Glutamatergic neuron (in vitro differentiated cells): Measurements from ENCODE around the gene SCLT1. TPM values are rescaled to one million over a fixed set of nuclear protein-coding genes. Genes with fewer than 3 reads are reported as not detected.

Experiments
- DNase-seq: peaks from one replicate; pipeline ENCODE4 v3.0.0; 2022
- H3K27ac Mint-ChIP-seq: one replicate; pipeline ENCODE4 v1.8.0; 2020; ENCODE audit warnings: mild to moderate bottlenecking, mixed read lengths, inconsistent platforms; ENCODE audit not compliant: unreplicated experiment
- H3K27me3 Mint-ChIP-seq: one replicate; pipeline ENCODE4 v1.8.0; 2020; ENCODE audit warnings: mild to moderate bottlenecking, moderate library complexity, mixed read lengths, inconsistent platforms; ENCODE audit not compliant: unreplicated experiment
- H3K36me3 Mint-ChIP-seq: one replicate; pipeline ENCODE4 v1.8.0; 2020; ENCODE audit warnings: mild to moderate bottlenecking, mixed read lengths, inconsistent platforms; ENCODE audit not compliant: unreplicated experiment
- H3K4me1 Mint-ChIP-seq: one replicate; pipeline ENCODE4 v1.8.0; 2020; ENCODE audit warnings: mild to moderate bottlenecking, low read depth, mixed read lengths, inconsistent platforms; ENCODE audit not compliant: unreplicated experiment
- H3K4me3 Mint-ChIP-seq: one replicate; pipeline ENCODE4 v1.8.0; 2020; ENCODE audit warnings: mild to moderate bottlenecking, mixed read lengths, inconsistent platforms; ENCODE audit not compliant: unreplicated experiment
- H3K9me3 Mint-ChIP-seq: one replicate; pipeline ENCODE4 v1.8.0; 2020; ENCODE audit warnings: mild to moderate bottlenecking, moderate library complexity, mixed read lengths, inconsistent platforms; ENCODE audit not compliant: unreplicated experiment
- total RNA-seq: library from RNA; stranded (reverse); fragmentation: NEBNext Ultra II Directional; extraction: Animal tissue kit (Norgen Biotek cat#: 25700); gene quantifications from one replicate; pipeline ENCODE4 v1.2.1, GENCODE V29; 2021; ENCODE audit not compliant: unreplicated experiment
- TF ChIP-seq, protein P1 (sequence below): fragments of 200-600 bp; sonication (generic); IDR thresholded peaks from one replicate; pipeline ENCODE4 v1.5.0; 2021; ENCODE audit not compliant: partially characterized antibody, unreplicated experiment

The SCLT1 gene
- total RNA-seq, 1 donor from 2014 or later = 15.6 TPM

GRCh38 chr4:129062580-129062979, 30.8 kb downstream of the SCLT1 start:
- no peaks in the 10 kb centered on the region for H3K27me3 Mint-ChIP-seq
- TF ChIP-seq, protein P1, sequence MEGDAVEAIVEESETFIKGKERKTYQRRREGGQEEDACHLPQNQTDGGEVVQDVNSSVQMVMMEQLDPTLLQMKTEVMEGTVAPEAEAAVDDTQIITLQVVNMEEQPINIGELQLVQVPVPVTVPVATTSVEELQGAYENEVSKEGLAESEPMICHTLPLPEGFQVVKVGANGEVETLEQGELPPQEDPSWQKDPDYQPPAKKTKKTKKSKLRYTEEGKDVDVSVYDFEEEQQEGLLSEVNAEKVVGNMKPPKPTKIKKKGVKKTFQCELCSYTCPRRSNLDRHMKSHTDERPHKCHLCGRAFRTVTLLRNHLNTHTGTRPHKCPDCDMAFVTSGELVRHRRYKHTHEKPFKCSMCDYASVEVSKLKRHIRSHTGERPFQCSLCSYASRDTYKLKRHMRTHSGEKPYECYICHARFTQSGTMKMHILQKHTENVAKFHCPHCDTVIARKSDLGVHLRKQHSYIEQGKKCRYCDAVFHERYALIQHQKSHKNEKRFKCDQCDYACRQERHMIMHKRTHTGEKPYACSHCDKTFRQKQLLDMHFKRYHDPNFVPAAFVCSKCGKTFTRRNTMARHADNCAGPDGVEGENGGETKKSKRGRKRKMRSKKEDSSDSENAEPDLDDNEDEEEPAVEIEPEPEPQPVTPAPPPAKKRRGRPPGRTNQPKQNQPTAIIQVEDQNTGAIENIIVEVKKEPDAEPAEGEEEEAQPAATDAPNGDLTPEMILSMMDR = no peak
- H3K9me3 Mint-ChIP-seq = peaks cover 24% of the 10 kb centered on the region
- H3K4me3 Mint-ChIP-seq = no peak overlapping the region
- H3K27ac Mint-ChIP-seq = no peak overlapping the region
- no peaks in the 10 kb centered on the region for H3K4me1 Mint-ChIP-seq
- peaks cover 51% of the 10 kb centered on the region for H3K36me3 Mint-ChIP-seq
- no peak for DNase-seq

- Mint-ChIP-seq H3K27me3 (peaks cover 1% of the 10 kb centered on the region), H3K36me3 (peaks cover 79% of the 10 kb centered on the region), H3K27ac (no peak overlapping the region), H3K4me1 (no peaks in the 10 kb centered on the region), H3K4me3 (no peak overlapping the region), H3K9me3 (peaks cover 26% of the 10 kb centered on the region)
- no peak for DNase-seq
- TF ChIP-seq, protein P1 = no peak
Measured at GRCh38 chr4:129059028-129059427, 34.3 kb downstream of the SCLT1 start.

DNA sequence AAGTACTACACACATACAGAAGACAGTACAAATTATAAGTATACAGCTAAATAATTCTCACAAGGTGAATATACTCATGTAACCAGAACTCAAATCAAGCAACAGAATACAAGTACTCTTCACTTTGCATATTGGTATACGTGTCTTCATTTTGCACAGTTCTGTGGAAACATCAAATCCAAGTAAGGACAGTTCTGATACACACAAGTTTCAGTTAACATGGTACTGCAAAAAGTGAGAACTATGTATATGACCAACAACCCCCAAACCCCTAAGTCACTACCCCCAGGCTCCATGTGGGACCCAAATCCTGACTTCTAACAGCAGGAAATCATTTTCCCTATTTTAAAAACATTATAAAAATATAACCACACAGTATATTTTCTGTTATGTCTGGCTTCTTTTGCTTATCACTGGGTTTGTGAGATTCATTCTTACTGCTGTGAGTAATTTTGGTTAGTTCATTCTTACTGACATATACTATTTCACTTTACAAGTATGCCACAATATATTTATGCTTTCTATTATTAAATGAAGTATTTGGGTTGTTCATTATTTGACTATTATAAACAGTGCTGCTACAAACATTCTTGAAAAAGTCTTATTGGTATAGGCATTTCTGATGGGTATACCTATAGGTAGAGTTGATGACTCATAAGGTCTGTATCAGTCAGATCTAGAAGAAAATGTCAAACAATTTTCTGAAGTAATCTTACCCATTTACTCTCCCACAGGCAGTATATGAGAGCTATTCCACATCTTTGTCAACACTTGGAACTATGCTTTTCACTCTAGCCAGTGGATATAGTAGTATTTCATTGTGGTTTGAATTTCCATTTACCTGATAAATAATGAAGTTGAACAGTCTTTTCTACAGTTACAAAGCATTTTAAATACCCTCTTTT, 47.0 kb downstream of the SCLT1 start:
- Mint-ChIP-seq H3K4me3 (no peak overlapping the region), H3K27me3 (peaks cover 3% of the 10 kb centered on the region), H3K4me1 (no peaks in the 10 kb centered on the region), H3K27ac (no peak overlapping the region), H3K36me3 (peaks cover 4% of the 10 kb centered on the region), H3K9me3 (peaks cover 3% of the 10 kb centered on the region)
- DNase-seq = no peak
- TF ChIP-seq, protein P1 = no peak

DNA sequence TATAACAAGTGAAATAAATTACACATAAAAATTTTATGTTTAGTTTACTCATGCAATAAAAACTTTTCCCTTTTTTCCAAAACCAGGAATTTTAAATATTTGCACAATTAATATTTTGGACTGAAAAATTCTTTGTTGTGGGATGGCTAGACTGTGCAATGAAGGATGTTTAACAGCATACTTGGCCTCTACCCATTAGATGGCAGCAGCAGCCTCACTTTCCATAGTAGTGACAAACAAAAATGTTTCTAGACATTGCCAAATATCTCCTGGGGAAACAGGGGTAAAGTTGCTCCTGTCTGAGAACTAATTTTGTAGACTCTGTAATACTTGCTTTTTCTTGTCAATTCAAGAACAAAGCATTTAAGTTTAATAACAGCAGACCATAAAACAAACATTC, 49.8 kb downstream of the SCLT1 start:
- TF ChIP-seq, protein P1 = no peak
- Mint-ChIP-seq H3K27me3 (peaks cover 3% of the 10 kb centered on the region), H3K4me1 (no peaks in the 10 kb centered on the region), H3K36me3 (no peaks in the 10 kb centered on the region), H3K4me3 (no peak overlapping the region), H3K9me3 (no peaks in the 10 kb centered on the region), H3K27ac (no peak overlapping the region)
- no peak for DNase-seq

GRCh38 chr4:129040471-129040870, 52.9 kb downstream of the SCLT1 start:
- no peak for DNase-seq
- H3K27me3 Mint-ChIP-seq = peaks cover 3% of the 10 kb centered on the region
- no peaks in the 10 kb centered on the region for H3K9me3 Mint-ChIP-seq
- H3K36me3 Mint-ChIP-seq = no peaks in the 10 kb centered on the region
- H3K4me1 Mint-ChIP-seq = no peaks in the 10 kb centered on the region
- H3K4me3 Mint-ChIP-seq = no peak overlapping the region
- H3K27ac Mint-ChIP-seq = no peak overlapping the region
- TF ChIP-seq, protein P1 = no peak
